SK-MEL-5 (cell line): ENCODE measurements around the gene TAF6. TPM values are rescaled to one million over a fixed set of nuclear protein-coding genes. Genes with fewer than 3 reads are reported as not detected.
"Not testable (repeated sequence)": the region's sequence is repeated elsewhere in the genome, so short reads cannot be mapped to it uniquely, and the experiment has no call there.

Source experiments
- DNase-seq: peaks from one replicate; pipeline ENCODE4 v3.0.0-alpha.2; 2016; ENCODE audit warnings: low read depth, low spot score
- in situ Hi-C: cut with HindIII; loops from 2 replicates; pipeline ENCODE4 v1.10.0; 2016; ENCODE audit warnings: low sequenced_read_pairs, high pct_unique_total_duplicates, low pct_unique_long_range_greater_than_20kb
- total RNA-seq: library from RNA; depleted of rRNA; stranded (reverse); fragments of >200 nt; shearing (Covaris generic); gene quantifications from 2 replicates; pipeline ENCODE4 v1.2.3, GENCODE V29; 2014

Gene TAF6
- total RNA-seq, 1 experiment from 2014 or later: 27.3 TPM

- in situ Hi-C loops: no loop called here
- no peak for DNase-seq
Measured at GRCh38 chr7:100154651-100155491, 35.7 kb upstream of the TAF6 start.

GRCh38 chr7:100153708-100154535, 34.8 kb upstream of the TAF6 start:
- in situ Hi-C loops: no loop called here
- no peak for DNase-seq

GRCh38 chr7:100152937-100153666, 33.9 kb upstream of the TAF6 start:
- no peak for DNase-seq
- in situ Hi-C loops: no loop called here

GRCh38 chr7:100152404-100152803, 33.2 kb upstream of the TAF6 start:
- in situ Hi-C loops: no loop called here
- DNase-seq: no peak

- peak; percentile 100 for DNase-seq
- in situ Hi-C loops: no loop called here
Measured at GRCh38 chr7:100148559-100149328, 29.6 kb upstream of the TAF6 start, which contains the start of gene LAMTOR4. Gene LAMTOR4 (plus strand): TSS chr7:100148918. CDS start chr7:100148973, 55 bp downstream.

GRCh38 chr7:100148225-100148558, 29.0 kb upstream of the TAF6 start:
- in situ Hi-C loops: no loop called here

GRCh38 chr7:100147278-100147677, 28.1 kb upstream of the TAF6 start:
- DNase-seq: no peak
- in situ Hi-C loops: no loop called here

More at GRCh38 chr7:100148225-100148558, 29.0 kb upstream of the TAF6 start:
- no peak for DNase-seq

GRCh38 chr7:100146350-100146749, 27.2 kb upstream of the TAF6 start:
- in situ Hi-C loops, DNase-seq: not testable (repeated sequence)

GRCh38 chr7:100142461-100142860, 23.3 kb upstream of the TAF6 start:
- no peak for DNase-seq
- in situ Hi-C loops: no loop called here

- in situ Hi-C loops: no loop called here
- no peak for DNase-seq
Measured at GRCh38 chr7:100141555-100141949, 22.4 kb upstream of the TAF6 start.

GRCh38 chr7:100137851-100138760, 18.9 kb upstream of the TAF6 start:
- no peak for DNase-seq
- in situ Hi-C loops: no loop called here

GRCh38 chr7:100132697-100133151, 13.6 kb upstream of the TAF6 start:
- in situ Hi-C loops: no loop called here
- peak; percentile 90 for DNase-seq

GRCh38 chr7:100132126-100132525, 13.0 kb upstream of the TAF6 start:
- no peak for DNase-seq
- in situ Hi-C loops: no loop called here

- in situ Hi-C loops: no loop called here
- peak; percentile 76 for DNase-seq
Measured at GRCh38 chr7:100130608-100131453, 11.7 kb upstream of the TAF6 start.

- in situ Hi-C loops, DNase-seq: not testable (repeated sequence)
Measured at GRCh38 chr7:100130220-100130607, 11.1 kb upstream of the TAF6 start.

- no peak for DNase-seq
- in situ Hi-C loops: no loop called here
Measured at GRCh38 chr7:100128637-100128963, 9.4 kb upstream of the TAF6 start.
